GM19239 (cell line): ENCODE measurements around the gene MAP3K10.
"Not testable (repeated sequence)": the region's sequence is repeated elsewhere in the genome, so short reads cannot be mapped to it uniquely, and the experiment has no call there.

Experiments
- DNase-seq: peaks from one replicate; pipeline ENCODE4 v3.0.0; 2011; ENCODE audit warnings: low spot score; ENCODE audit not compliant: insufficient read length
- FAIRE-seq: peaks from 2 replicates; lab custom pipeline; 2011; peaks lifted over from hg19 to GRCh38; lab: Jason Lieb, UNC

Gene MAP3K10

GRCh38 chr19:40214936-40215335 is 23.7 kb downstream of the MAP3K10 start:
- FAIRE-seq: no peak
- no peak for DNase-seq

GRCh38 chr19:40216013-40216776 is 25.0 kb downstream of the MAP3K10 start:
- no peak for DNase-seq
- no peak for FAIRE-seq

GRCh38 chr19:40216777-40217026 is 25.5 kb downstream of the MAP3K10 start:
- FAIRE-seq (no peak), DNase-seq (no peak)

GRCh38 chr19:40217027-40217810 is 26.0 kb downstream of the MAP3K10 start:
- DNase-seq: no peak

GRCh38 chr19:40217934-40218890 is 27.0 kb downstream of the MAP3K10 start, which contains the start of gene TTC9B:
TTC9B (minus strand) TSS chr19:40218384; CDS start chr19:40218381, 3 bp downstream.
- FAIRE-seq (no peak), DNase-seq (no peak)

More at GRCh38 chr19:40217027-40217810, 26.0 kb downstream of the MAP3K10 start:
- FAIRE-seq: no peak

GRCh38 chr19:40219029-40219428 is 27.8 kb downstream of the MAP3K10 start:
- FAIRE-seq, DNase-seq: not testable (repeated sequence)

- FAIRE-seq (no peak), DNase-seq (no peak)
Measured at GRCh38 chr19:40219721-40220276, 28.6 kb downstream of the MAP3K10 start.

GRCh38 chr19:40220674-40221073 is 29.4 kb downstream of the MAP3K10 start:
- DNase-seq (no peak), FAIRE-seq (no peak)

GRCh38 chr19:40221858-40222619 is 30.8 kb downstream of the MAP3K10 start:
- FAIRE-seq (peak; percentile 96), DNase-seq (peak; percentile 99)

GRCh38 chr19:40223135-40223822 is 32.1 kb downstream of the MAP3K10 start:
- no peak for DNase-seq
- no peak for FAIRE-seq

- no peak for FAIRE-seq
- DNase-seq: no peak
Measured at GRCh38 chr19:40224342-40225150, 33.3 kb downstream of the MAP3K10 start.

- FAIRE-seq (no peak), DNase-seq (no peak)
Measured at GRCh38 chr19:40225440-40226305, 34.4 kb downstream of the MAP3K10 start.

- no peak for FAIRE-seq
Measured at GRCh38 chr19:40228346-40228745, 37.1 kb downstream of the MAP3K10 start.

GRCh38 chr19:40228863-40229262 is 37.6 kb downstream of the MAP3K10 start:
- no peak for DNase-seq
- FAIRE-seq: no peak

More at GRCh38 chr19:40228346-40228745, 37.1 kb downstream of the MAP3K10 start:
- no peak for DNase-seq

- DNase-seq (no peak), FAIRE-seq (no peak)
Measured at GRCh38 chr19:40229484-40229883, 38.3 kb downstream of the MAP3K10 start.

GRCh38 chr19:40229926-40230417 is 38.7 kb downstream of the MAP3K10 start:
- no peak for FAIRE-seq
- no peak for DNase-seq

GRCh38 chr19:40231057-40231456 is 39.8 kb downstream of the MAP3K10 start:
- FAIRE-seq: no peak

More at GRCh38 chr19:40231057-40231456, 39.8 kb downstream of the MAP3K10 start:
- DNase-seq: no peak
